GM23338 (cell line): ENCODE data around the gene NHLRC4. TPM values are rescaled to one million over a fixed set of nuclear protein-coding genes. Genes with fewer than 3 reads are reported as not detected.

Experiments used
- ATAC-seq: fragments of 200-7000 bp; cut with Tn5 transposase; 3 replicates; pipeline ENCODE4 v1.9.1; 2020
- DNase-seq: peaks from one replicate; pipeline ENCODE4 v3.0.0-alpha.2; 2015; ENCODE audit warnings: low spot score
- H2AFZ ChIP-seq: fragments of 200-600 bp; sonication (generic); 2 replicates; pipeline ENCODE4 v1.8.0; 2016; ENCODE audit warnings: antibody characterized with exemption, mild to moderate bottlenecking, moderate library complexity
- H3F3A ChIP-seq: fragments of 200-600 bp; sonication (generic); replicated peaks from 2 replicates; pipeline ENCODE4 v1.8.0; 2017; ENCODE audit warnings: antibody characterized with exemption, mixed run types, low read depth
- H3K27ac ChIP-seq: fragments of 200-600 bp; sonication (generic); 2 replicates; pipeline ENCODE4 v1.6.1; 2016; ENCODE audit warnings: low read depth
- H3K27me3 ChIP-seq: fragments of 200-600 bp; sonication (generic); 2 replicates; pipeline ENCODE4 v1.8.0; 2016; ENCODE audit warnings: mild to moderate bottlenecking, mixed run types, moderate library complexity; ENCODE audit not compliant: insufficient read depth
- H3K36me3 ChIP-seq: fragments of 200-600 bp; sonication (generic); 2 replicates; pipeline ENCODE4 v1.8.0; 2016; ENCODE audit warnings: mild to moderate bottlenecking; ENCODE audit not compliant: insufficient read depth
- H3K4me1 ChIP-seq: fragments of 200-600 bp; sonication (generic); 2 replicates; pipeline ENCODE4 v1.8.0; 2016; ENCODE audit warnings: mild to moderate bottlenecking, moderate library complexity; ENCODE audit not compliant: insufficient read depth
- H3K4me2 ChIP-seq: fragments of 200-600 bp; sonication (generic); 2 replicates; pipeline ENCODE4 v1.7.1; 2017; ENCODE audit warnings: mixed run types
- H3K4me3 ChIP-seq: fragments of 200-600 bp; sonication (generic); 2 replicates; pipeline ENCODE4 v1.6.1; 2016; ENCODE audit warnings: mixed run types
- H3K79me2 ChIP-seq: fragments of 200-600 bp; sonication (generic); replicated peaks from 2 replicates; pipeline ENCODE4 v1.8.0; 2017; ENCODE audit warnings: mild to moderate bottlenecking; ENCODE audit not compliant: insufficient read depth
- H3K9me2 ChIP-seq: fragments of 200-600 bp; sonication (generic); 2 replicates; pipeline ENCODE4 v1.8.0; 2017; ENCODE audit not compliant: insufficient read depth
- H4K20me1 ChIP-seq: fragments of 200-600 bp; sonication (generic); replicated peaks from 2 replicates; pipeline ENCODE4 v1.8.0; 2017; ENCODE audit warnings: mild to moderate bottlenecking; ENCODE audit not compliant: insufficient read depth
- H3K27ac Mint-ChIP-seq: 2 replicates; pipeline ENCODE4 v1.8.0; 2020; ENCODE audit warnings: inconsistent platforms, mild to moderate bottlenecking, moderate library complexity, mixed read lengths
- H3K27me3 Mint-ChIP-seq: 3 replicates; pipeline ENCODE4 v1.8.0; 2022; ENCODE audit warnings: low read depth, mild to moderate bottlenecking, moderate library complexity, mixed read lengths, inconsistent platforms; ENCODE audit not compliant: insufficient read depth, poor library complexity
- H3K36me3 Mint-ChIP-seq: 3 replicates; pipeline ENCODE4 v1.8.0; 2021; ENCODE audit warnings: low read depth, mild to moderate bottlenecking, inconsistent platforms, moderate library complexity, mixed read lengths
- H3K4me1 Mint-ChIP-seq: 3 replicates; pipeline ENCODE4 v1.8.0; 2020; ENCODE audit warnings: mild to moderate bottlenecking, inconsistent platforms, mixed read lengths
- H3K4me3 Mint-ChIP-seq: 3 replicates; pipeline ENCODE4 v1.8.0; 2021; ENCODE audit warnings: moderate library complexity, mild to moderate bottlenecking, inconsistent platforms, mixed read lengths
- H3K9me3 Mint-ChIP-seq: 3 replicates; pipeline ENCODE4 v1.8.0; 2020; ENCODE audit warnings: moderate library complexity, mild to moderate bottlenecking, inconsistent platforms, mixed read lengths
- EZH2 ChIP-seq: fragments of 200-600 bp; sonication (generic); IDR thresholded peaks from one replicate; pipeline ENCODE4 v1.8.0; 2017; ENCODE audit warnings: antibody characterized with exemption, mild to moderate bottlenecking, low read depth; ENCODE audit not compliant: unreplicated experiment
- EZH2phosphoT487 ChIP-seq: fragments of 200-600 bp; sonication (generic); IDR thresholded peaks from one replicate; pipeline ENCODE4 v1.8.1; 2018; ENCODE audit warnings: antibody characterized with exemption; ENCODE audit not compliant: unreplicated experiment
- JUNB ChIP-seq: IDR thresholded peaks from one replicate; pipeline ENCODE4 v1.6.1; 2016; ENCODE audit warnings: antibody characterized with exemption; ENCODE audit not compliant: unreplicated experiment
- NANOG ChIP-seq: IDR thresholded peaks from 2 replicates; pipeline ENCODE4 v1.6.1; 2016; ENCODE audit warnings: antibody characterized with exemption, borderline replicate concordance
- POLR2AphosphoS5 ChIP-seq: IDR thresholded peaks from 2 replicates; pipeline ENCODE4 v1.6.1; 2016; ENCODE audit warnings: antibody characterized with exemption, low read depth
- ZNF114 ChIP-seq: fragments of 250-450 bp; sonication (Bioruptor Pico); IDR thresholded peaks from 2 replicates; pipeline ENCODE4 v1.5.0; 2020; ENCODE audit warnings: mild to moderate bottlenecking, moderate library complexity
- ZNF331 ChIP-seq: fragments of 250-450 bp; sonication (Bioruptor Pico); IDR thresholded peaks from 2 replicates; pipeline ENCODE4 v1.5.0; 2020; ENCODE audit warnings: low read depth, mild to moderate bottlenecking, moderate library complexity
- polyA plus RNA-seq: library from polyadenylated mRNA; unstranded; fragments of >200 nt; fragmentation: Nextera tagmentation; extraction: Ambion mirVana; gene quantifications from 2 replicates; pipeline ENCODE4 v1.2.1, GENCODE V29; 2016
- total RNA-seq: library from RNA; depleted of rRNA; stranded (reverse); fragments of >200 nt; shearing (Covaris generic); gene quantifications from 2 replicates; pipeline ENCODE4 v1.2.3, GENCODE V29; 2014
- TF ChIP-seq, protein P1 (sequence below), 2 experiments: fragments of 200-600 bp in 1 of 2; sonication (generic) in 1 of 2; conservative IDR thresholded peaks; 2 replicates each; pipeline versions ENCODE4 v1.5.1 to v1.6.1; 2016 to 2017; ENCODE audit warnings: antibody characterized with exemption in 2 of 2, low read depth in 2 of 2, mild to moderate bottlenecking in 2 of 2, moderate library complexity in 1 of 2
- TF ChIP-seq, protein P2 (sequence below): IDR thresholded peaks from 2 replicates; pipeline ENCODE4 v1.6.1; 2016; ENCODE audit warnings: antibody characterized with exemption

NHLRC4 gene
- total and polyA plus RNA-seq, 2 experiments from 2014 or later, result 0.47 to 0.80 TPM

DNA sequence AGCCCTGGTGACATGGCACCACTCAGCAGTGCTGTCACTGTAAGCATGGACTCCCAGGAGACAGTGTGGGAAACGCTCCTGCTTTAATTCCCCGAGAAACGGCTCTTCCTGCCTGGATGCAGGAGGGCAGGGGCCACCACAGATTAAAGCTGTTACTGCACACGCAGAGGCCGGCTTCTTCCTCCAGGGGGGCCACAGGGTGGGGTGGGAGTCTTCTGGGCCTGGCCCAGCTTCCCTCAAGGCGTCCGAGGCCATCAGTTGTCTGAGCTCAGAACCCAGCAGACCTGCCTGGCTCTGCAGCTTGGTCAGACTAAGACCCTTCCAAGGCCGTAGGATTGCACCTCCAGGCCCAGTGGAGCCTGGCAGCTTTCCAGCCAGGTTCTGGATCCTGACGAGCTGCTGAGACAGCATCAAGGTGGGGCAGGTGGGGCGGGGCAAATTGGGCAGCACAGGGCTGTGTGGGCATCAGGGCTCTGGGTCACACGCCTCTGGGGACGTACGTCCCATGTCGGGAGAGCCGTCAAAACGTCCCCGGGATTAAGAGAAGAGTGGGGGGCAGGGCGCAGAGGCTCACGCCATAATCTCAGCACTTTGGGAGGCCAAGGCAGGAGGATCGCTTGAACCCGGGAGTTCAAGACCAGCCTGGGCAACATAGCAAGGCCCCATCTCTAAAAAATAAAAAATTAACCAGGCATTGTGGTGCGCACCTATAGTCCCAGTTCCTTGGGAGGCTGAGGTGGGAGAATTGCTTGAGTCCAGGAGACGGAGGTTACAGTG, 44.3 kb upstream of the NHLRC4 start:
- Mint-ChIP-seq H3K27me3 (peaks cover 18% of the 10 kb centered on the region), H3K4me1 (peaks cover 11% of the 10 kb centered on the region), H3K9me3 (no peaks in the 10 kb centered on the region; the same call in 2 of the 3 replicates), H3K4me3 (no peak overlapping the region; the same call in 2 of the 3 replicates), H3K27ac (no peak overlapping the region), H3K36me3 (peaks cover 8% of the 10 kb centered on the region)
- DNase-seq, result no peak
- Histone ChIP-seq H3K27ac (no peak overlapping the region), H4K20me1 (peaks cover 3% of the 10 kb centered on the region; the same call in 1 of the 2 replicates), H3K79me2 (peaks cover 5% of the 10 kb centered on the region; the same call in 1 of the 2 replicates), H2AFZ (no peak overlapping the region), H3K4me3 (no peak overlapping the region), H3K9me2 (no peaks in the 10 kb centered on the region), H3K4me2 (no peak overlapping the region), H3K27me3 (no peaks in the 10 kb centered on the region), H3K4me1 (peaks cover 6% of the 10 kb centered on the region; the same call in 1 of the 2 replicates), H3K36me3 (no peaks in the 10 kb centered on the region), H3F3A (0 out of 2 replicates have a peak, but pooled peaks cover 4% of the 10 kb centered on the region)
- no peak for ATAC-seq
- peak; percentile 39 for TF ChIP-seq POLR2AphosphoS5
- TF ChIP-seq, protein P1, sequence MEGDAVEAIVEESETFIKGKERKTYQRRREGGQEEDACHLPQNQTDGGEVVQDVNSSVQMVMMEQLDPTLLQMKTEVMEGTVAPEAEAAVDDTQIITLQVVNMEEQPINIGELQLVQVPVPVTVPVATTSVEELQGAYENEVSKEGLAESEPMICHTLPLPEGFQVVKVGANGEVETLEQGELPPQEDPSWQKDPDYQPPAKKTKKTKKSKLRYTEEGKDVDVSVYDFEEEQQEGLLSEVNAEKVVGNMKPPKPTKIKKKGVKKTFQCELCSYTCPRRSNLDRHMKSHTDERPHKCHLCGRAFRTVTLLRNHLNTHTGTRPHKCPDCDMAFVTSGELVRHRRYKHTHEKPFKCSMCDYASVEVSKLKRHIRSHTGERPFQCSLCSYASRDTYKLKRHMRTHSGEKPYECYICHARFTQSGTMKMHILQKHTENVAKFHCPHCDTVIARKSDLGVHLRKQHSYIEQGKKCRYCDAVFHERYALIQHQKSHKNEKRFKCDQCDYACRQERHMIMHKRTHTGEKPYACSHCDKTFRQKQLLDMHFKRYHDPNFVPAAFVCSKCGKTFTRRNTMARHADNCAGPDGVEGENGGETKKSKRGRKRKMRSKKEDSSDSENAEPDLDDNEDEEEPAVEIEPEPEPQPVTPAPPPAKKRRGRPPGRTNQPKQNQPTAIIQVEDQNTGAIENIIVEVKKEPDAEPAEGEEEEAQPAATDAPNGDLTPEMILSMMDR (conservative IDR thresholded peaks at IDR 0.05; ENCODE audit: low read depth in 2 of 2), result no peak
- TF ChIP-seq EZH2, result no peak
- no peak for TF ChIP-seq JUNB
- TF ChIP-seq ZNF114 (CRISPR knock-in tag), result no peak

DNA sequence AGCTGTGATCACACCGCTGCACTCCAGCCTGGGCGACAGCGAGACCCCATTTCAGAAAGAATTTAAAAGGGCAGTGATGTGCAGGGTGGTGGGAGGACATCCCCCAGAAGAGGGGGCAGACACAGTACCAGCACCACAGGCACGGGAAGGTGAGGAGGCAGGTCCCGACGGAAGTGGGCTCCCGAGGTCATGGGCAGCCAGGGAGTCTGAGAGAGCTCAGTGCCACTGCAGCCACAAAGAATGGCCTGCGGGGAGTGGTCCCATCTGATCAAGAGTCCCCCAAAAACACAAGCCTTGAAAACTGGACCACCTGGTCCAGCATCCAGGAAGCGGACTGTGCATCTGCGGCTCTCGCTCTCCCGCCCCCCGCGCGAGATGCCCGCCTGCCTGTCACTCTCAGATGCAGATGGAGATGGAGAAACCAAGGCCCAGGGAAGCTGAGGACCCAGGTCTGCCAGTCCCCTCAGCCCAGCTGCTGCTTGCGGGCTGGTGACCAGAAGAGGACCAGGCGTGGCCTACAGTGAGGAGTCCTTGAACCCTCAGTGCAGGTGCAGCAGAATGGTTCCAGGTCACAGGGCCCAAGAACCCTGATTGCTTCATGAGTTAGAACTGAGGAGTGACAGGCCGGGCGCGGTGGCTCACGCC, 43.6 kb upstream of the NHLRC4 start:
- H3K4me3 Mint-ChIP-seq, result no peak overlapping the region; the same call in 2 of the 3 replicates
- Histone ChIP-seq H3K9me2 (no peaks in the 10 kb centered on the region), H3K27ac (no peak overlapping the region), H3K4me2 (no peak overlapping the region), H3K27me3 (no peaks in the 10 kb centered on the region), H3K36me3 (no peaks in the 10 kb centered on the region), H3K4me1 (peaks cover 6% of the 10 kb centered on the region; the same call in 1 of the 2 replicates), H2AFZ (no peak overlapping the region), H3K4me3 (no peak overlapping the region), H3F3A (0 out of 2 replicates have a peak, but pooled peaks cover 4% of the 10 kb centered on the region), H4K20me1 (peaks cover 3% of the 10 kb centered on the region; the same call in 1 of the 2 replicates), H3K79me2 (peaks cover 7% of the 10 kb centered on the region)
- no peaks in the 10 kb centered on the region; the same call in 2 of the 3 replicates for H3K9me3 Mint-ChIP-seq
- peaks cover 8% of the 10 kb centered on the region for H3K36me3 Mint-ChIP-seq
- H3K4me1 Mint-ChIP-seq, result peaks cover 11% of the 10 kb centered on the region
- ATAC-seq, result no peak
- DNase-seq, result no peak
- no peak overlapping the region for H3K27ac Mint-ChIP-seq
- TF ChIP-seq NANOG, result no peak
- no peak for TF ChIP-seq EZH2phosphoT487
- TF ChIP-seq, protein P2, sequence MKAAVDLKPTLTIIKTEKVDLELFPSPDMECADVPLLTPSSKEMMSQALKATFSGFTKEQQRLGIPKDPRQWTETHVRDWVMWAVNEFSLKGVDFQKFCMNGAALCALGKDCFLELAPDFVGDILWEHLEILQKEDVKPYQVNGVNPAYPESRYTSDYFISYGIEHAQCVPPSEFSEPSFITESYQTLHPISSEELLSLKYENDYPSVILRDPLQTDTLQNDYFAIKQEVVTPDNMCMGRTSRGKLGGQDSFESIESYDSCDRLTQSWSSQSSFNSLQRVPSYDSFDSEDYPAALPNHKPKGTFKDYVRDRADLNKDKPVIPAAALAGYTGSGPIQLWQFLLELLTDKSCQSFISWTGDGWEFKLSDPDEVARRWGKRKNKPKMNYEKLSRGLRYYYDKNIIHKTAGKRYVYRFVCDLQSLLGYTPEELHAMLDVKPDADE, result no peak
- no peak for TF ChIP-seq ZNF331 (CRISPR knock-in tag)
- peaks cover 17% of the 10 kb centered on the region for H3K27me3 Mint-ChIP-seq
